ENCODE measurements around the gene OASL. TPM values are rescaled to one million over a fixed set of nuclear protein-coding genes. Genes with fewer than 3 reads are reported as not detected.

OASL gene
- total RNA-seq, 1 experiment from 2014 or later: not detected

DNA sequence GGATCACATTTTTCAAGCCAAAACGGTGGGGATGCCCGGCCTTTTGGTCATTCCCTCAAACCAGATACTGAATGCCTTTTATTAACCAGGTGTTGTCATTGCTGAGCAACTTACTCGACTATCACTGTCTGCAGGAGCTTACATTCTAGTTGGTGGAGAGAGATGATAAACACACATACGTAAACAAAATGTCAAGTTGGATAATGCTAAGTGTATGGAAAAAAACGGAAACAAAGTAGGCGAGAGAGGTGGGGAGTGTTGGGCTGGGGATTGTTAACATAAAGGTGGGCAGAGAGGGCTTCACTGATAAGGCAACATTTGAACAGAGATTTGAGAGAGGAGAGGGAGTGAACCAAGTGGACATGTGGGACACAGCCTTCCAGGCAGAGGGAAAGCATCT is 27.2 kb downstream of the OASL start:
- Histone ChIP-seq H3K18ac (ENCODE audit: insufficient read length, low read depth, low read length) (no peak overlapping the region), H3K4ac (ENCODE audit: low read depth, low read length) (no peak overlapping the region), H3K9ac (ENCODE audit: extremely low read depth, insufficient read length, low read length) (no peak overlapping the region), H2BK20ac (ENCODE audit: low read depth, low read length, poor library complexity, severe bottlenecking) (no peak overlapping the region), H3K23ac (ENCODE audit: insufficient read length, low read depth, low read length) (no peak overlapping the region), H2BK120ac (ENCODE audit: low read depth, low read length, poor library complexity, severe bottlenecking) (no peak overlapping the region), H4K91ac (ENCODE audit: insufficient read length, low read depth, low read length) (no peak overlapping the region), H4K20me1 (ENCODE audit: control insufficient read depth, insufficient read depth, insufficient read length) (no peaks in the 10 kb centered on the region), H3K4me1 (ENCODE audit: insufficient read depth, low read length) (no peaks in the 10 kb centered on the region), H3K56ac (ENCODE audit: insufficient read length, low read depth, low read length) (no peak overlapping the region), H2AK5ac (ENCODE audit: insufficient read length, low read length) (no peak overlapping the region), H4K5ac (ENCODE audit: insufficient read length, low read depth, low read length) (no peak overlapping the region), H3T11ph (ENCODE audit: low read length) (no peak overlapping the region), H3K14ac (ENCODE audit: insufficient read depth, low read length) (no peak overlapping the region), H2BK12ac (ENCODE audit: insufficient read length, low read depth, low read length) (no peak overlapping the region), H3K27me3 (ENCODE audit: insufficient read depth, low read length) (no peaks in the 10 kb centered on the region), H3K27ac (ENCODE audit: insufficient read length, low read depth, low read length) (no peak overlapping the region), H2BK15ac (ENCODE audit: low read depth, low read length) (no peak overlapping the region), H3K9me3 (ENCODE audit: control insufficient read depth, low read depth, low read length) (no peaks in the 10 kb centered on the region), H3K79me1 (ENCODE audit: insufficient read depth, low read depth, low read length, poor library complexity, severe bottlenecking) (peaks cover 3% of the 10 kb centered on the region), H3K4me2 (ENCODE audit: insufficient read depth, insufficient read length, low read length) (no peak overlapping the region), H3K79me2 (ENCODE audit: insufficient read depth, low read length) (no peaks in the 10 kb centered on the region), H3K23me2 (ENCODE audit: insufficient read length, low read depth, low read length, poor library complexity, severe bottlenecking) (peaks cover 4% of the 10 kb centered on the region), H4K8ac (replicated peaks; ENCODE audit: insufficient read length, low read depth, low read length) (no peak overlapping the region), H2BK5ac (ENCODE audit: insufficient read length, low read length) (no peak overlapping the region), H2AFZ (ENCODE audit: low read length) (no peak overlapping the region)
- WGBS (ENCODE audit: extremely low coverage, insufficient read length, low lambda C conversion rate): 100% methylated on average over 2 of the region's 6 CpGs
- H3K36me3 Mint-ChIP-seq (ENCODE audit: insufficient read depth in 1 of 3, low read depth in 3 of 3): peaks cover 24 to 60% (median 44%) of the 10 kb centered on the region in 3 experiments
- no peak for DNase-seq
- TF ChIP-seq, protein P1, sequence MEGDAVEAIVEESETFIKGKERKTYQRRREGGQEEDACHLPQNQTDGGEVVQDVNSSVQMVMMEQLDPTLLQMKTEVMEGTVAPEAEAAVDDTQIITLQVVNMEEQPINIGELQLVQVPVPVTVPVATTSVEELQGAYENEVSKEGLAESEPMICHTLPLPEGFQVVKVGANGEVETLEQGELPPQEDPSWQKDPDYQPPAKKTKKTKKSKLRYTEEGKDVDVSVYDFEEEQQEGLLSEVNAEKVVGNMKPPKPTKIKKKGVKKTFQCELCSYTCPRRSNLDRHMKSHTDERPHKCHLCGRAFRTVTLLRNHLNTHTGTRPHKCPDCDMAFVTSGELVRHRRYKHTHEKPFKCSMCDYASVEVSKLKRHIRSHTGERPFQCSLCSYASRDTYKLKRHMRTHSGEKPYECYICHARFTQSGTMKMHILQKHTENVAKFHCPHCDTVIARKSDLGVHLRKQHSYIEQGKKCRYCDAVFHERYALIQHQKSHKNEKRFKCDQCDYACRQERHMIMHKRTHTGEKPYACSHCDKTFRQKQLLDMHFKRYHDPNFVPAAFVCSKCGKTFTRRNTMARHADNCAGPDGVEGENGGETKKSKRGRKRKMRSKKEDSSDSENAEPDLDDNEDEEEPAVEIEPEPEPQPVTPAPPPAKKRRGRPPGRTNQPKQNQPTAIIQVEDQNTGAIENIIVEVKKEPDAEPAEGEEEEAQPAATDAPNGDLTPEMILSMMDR (conservative IDR thresholded peaks at IDR 0.05): no peak
- H3K9me3 Mint-ChIP-seq: 0 out of 5 replicates have a peak, but pooled peaks cover 0 to 2% of the 10 kb centered on the region in 2 experiments
- H3K4me3 Mint-ChIP-seq: no peak overlapping the region
- no peaks in the 10 kb centered on the region for H3K27me3 Mint-ChIP-seq (ENCODE audit: low read depth)
- peaks cover 8% of the 10 kb centered on the region in 2 experiments for H3K4me1 Mint-ChIP-seq
- H3K27ac Mint-ChIP-seq: no peak overlapping the region; a peak in 1 of 7 replicates

Measured in H9 (cell line).